Adipose tissue (tissue), 3 donors: Measurements from ENCODE around the gene USP48. TPM values are rescaled to one million over a fixed set of nuclear protein-coding genes. Genes with fewer than 3 reads are reported as not detected.

Experiments used
- H3K27ac ChIP-seq: one replicate; pipeline ENCODE4 v1.5.1; 2013; ENCODE audit warnings: low read depth, low read length
- WGBS, 3 donors: extraction: QIAGEN DNeasy Blood & Tissue Kit; methylation state at CpG; one replicate each; pipeline ENCODE4 v1.1.7; 2013; 5-methylcytosine and 5-hydroxymethylcytosine counted together
- polyA plus RNA-seq, 3 donors: library from polyadenylated mRNA; stranded (reverse); fragments of 200-250 nt; gene quantifications; one replicate each; pipeline ENCODE4 v1.2.3, GENCODE V29; 2013
- donor health status: healthy with polysubstance abuse.
- donor health status: Bipolar disorder and iron deficiency.
- donor health status: healthy.

The USP48 gene
- polyA plus RNA-seq, 3 donors = 13.0 to 20.5 (median 14.8) TPM

- H3K27ac ChIP-seq = no peak overlapping the region
- WGBS, 3 donors = 60 to 67% (median 61%) methylated on average over 22 of the region's 22 CpGs
Observed at GRCh38 chr1:21666576-21667320, 116.2 kb downstream of the USP48 start.

- 56 to 84% (median 58%) methylated on average over 8 of the region's 8 CpGs for WGBS, 3 donors
- no peak overlapping the region for H3K27ac ChIP-seq
Observed at GRCh38 chr1:21665711-21666575, 117.0 kb downstream of the USP48 start.

GRCh38 chr1:21664806-21665588 is 118.0 kb downstream of the USP48 start:
- 66 to 76% (median 69%) methylated on average over 10 of the region's 10 CpGs for WGBS, 3 donors
- no peak overlapping the region for H3K27ac ChIP-seq

GRCh38 chr1:21663951-21664805 is 118.8 kb downstream of the USP48 start:
- WGBS, 3 donors = 50 to 74% (median 56%) methylated on average over 16 of the region's 16 CpGs
- no peak overlapping the region for H3K27ac ChIP-seq

- WGBS, 3 donors = 45 to 57% (median 57%) methylated on average over 11 of the region's 11 CpGs
Observed at GRCh38 chr1:21663248-21663950, 119.5 kb downstream of the USP48 start.

GRCh38 chr1:21662426-21663247 is 120.3 kb downstream of the USP48 start:
- WGBS, 3 donors = 73 to 89% (median 73%) methylated on average over 6 of the region's 6 CpGs
- H3K27ac ChIP-seq = no peak overlapping the region

More at GRCh38 chr1:21663248-21663950, 119.5 kb downstream of the USP48 start:
- no peak overlapping the region for H3K27ac ChIP-seq

GRCh38 chr1:21661886-21662285 is 121.1 kb downstream of the USP48 start:
- H3K27ac ChIP-seq = no peak overlapping the region
- 72 to 88% (median 80%) methylated on average over 5 of the region's 5 CpGs for WGBS, 3 donors

GRCh38 chr1:21659924-21660326 is 123.0 kb downstream of the USP48 start:
- 44 to 61% (median 54%) methylated on average over 4 of the region's 4 CpGs for WGBS, 3 donors
- H3K27ac ChIP-seq = no peak overlapping the region

GRCh38 chr1:21659099-21659923 is 123.6 kb downstream of the USP48 start:
- no peak overlapping the region for H3K27ac ChIP-seq
- 2% methylated on average over 56 to 64 of the region's 64 CpGs for WGBS, 3 donors

- 59 to 78% (median 69%) methylated on average over 10 of the region's 10 CpGs for WGBS, 3 donors
Observed at GRCh38 chr1:21657456-21658190, 125.3 kb downstream of the USP48 start.

GRCh38 chr1:21655748-21656147 is 127.2 kb downstream of the USP48 start:
- WGBS, 3 donors = 46 to 58% (median 47%) methylated on average over 4 of the region's 4 CpGs
- H3K27ac ChIP-seq = no peak overlapping the region

More at GRCh38 chr1:21657456-21658190, 125.3 kb downstream of the USP48 start:
- H3K27ac ChIP-seq = no peak overlapping the region

- H3K27ac ChIP-seq = no peak overlapping the region
- 77 to 81% (median 78%) methylated on average over 4 of the region's 4 CpGs for WGBS, 3 donors
Observed at GRCh38 chr1:21655259-21655658, 127.7 kb downstream of the USP48 start.

- WGBS, 3 donors = 82 to 86% (median 84%) methylated on average over 6 of the region's 6 CpGs
- no peak overlapping the region for H3K27ac ChIP-seq
Observed at GRCh38 chr1:21654209-21654608, 128.7 kb downstream of the USP48 start.

GRCh38 chr1:21653744-21654100 is 129.2 kb downstream of the USP48 start:
- H3K27ac ChIP-seq = no peak overlapping the region
- 60 to 69% (median 67%) methylated on average over 6 of the region's 6 CpGs for WGBS, 3 donors
